ENCODE measurements around the gene TWF2.

DNA sequence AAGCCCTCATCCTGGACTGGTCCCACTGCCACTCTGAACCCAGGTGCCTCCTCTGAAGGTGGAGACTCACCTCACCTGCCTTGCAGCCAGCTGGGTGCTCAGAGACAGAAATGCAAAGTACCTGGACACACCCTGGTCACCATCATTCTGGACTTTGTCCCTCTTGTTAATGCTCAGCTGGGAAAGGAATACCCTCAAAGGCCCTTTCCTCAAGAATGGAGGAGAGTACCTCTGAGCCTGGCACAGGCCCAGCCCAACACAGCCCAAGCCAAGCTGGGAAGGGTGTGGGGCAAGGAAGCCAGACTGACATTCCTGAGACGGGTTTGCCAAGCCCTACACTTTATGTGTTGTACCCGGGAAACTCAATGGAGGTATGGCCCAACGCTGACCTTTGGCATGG, 42.0 kb downstream of the TWF2 start:
- TF ChIP-seq, protein P1, sequence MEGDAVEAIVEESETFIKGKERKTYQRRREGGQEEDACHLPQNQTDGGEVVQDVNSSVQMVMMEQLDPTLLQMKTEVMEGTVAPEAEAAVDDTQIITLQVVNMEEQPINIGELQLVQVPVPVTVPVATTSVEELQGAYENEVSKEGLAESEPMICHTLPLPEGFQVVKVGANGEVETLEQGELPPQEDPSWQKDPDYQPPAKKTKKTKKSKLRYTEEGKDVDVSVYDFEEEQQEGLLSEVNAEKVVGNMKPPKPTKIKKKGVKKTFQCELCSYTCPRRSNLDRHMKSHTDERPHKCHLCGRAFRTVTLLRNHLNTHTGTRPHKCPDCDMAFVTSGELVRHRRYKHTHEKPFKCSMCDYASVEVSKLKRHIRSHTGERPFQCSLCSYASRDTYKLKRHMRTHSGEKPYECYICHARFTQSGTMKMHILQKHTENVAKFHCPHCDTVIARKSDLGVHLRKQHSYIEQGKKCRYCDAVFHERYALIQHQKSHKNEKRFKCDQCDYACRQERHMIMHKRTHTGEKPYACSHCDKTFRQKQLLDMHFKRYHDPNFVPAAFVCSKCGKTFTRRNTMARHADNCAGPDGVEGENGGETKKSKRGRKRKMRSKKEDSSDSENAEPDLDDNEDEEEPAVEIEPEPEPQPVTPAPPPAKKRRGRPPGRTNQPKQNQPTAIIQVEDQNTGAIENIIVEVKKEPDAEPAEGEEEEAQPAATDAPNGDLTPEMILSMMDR (conservative IDR thresholded peaks at IDR 0.05; ENCODE audit: low read length), result no peak
- TF ChIP-seq EZH2phosphoT487 (IDR thresholded peaks at IDR 0.05; ENCODE audit: borderline replicate concordance), result no peak
